ENCODE results near the gene PITPNC1. TPM values are rescaled to one million over a fixed set of nuclear protein-coding genes. Genes with fewer than 3 reads are reported as not detected.

Gene PITPNC1
- total RNA-seq, 1 experiment from 2014 or later, result 20.8 TPM

- POLR2A ChIA-PET, result interaction anchor here (0.5 to 0.6 kb wide), 3 partner anchors 15 to 342 kb away, joined by 3 to 6 read pairs (median 5); no protein-coding TSS in a partner anchor
- intact Hi-C loops (cut with micrococcal nuclease; ENCODE audit: unreplicated experiment), result no loop called here
These were observed 73.0 kb downstream of the PITPNC1 start for GRCh38 chr17:67449845-67450755.

More at GRCh38 chr17:67449845-67450755, 73.0 kb downstream of the PITPNC1 start:
- Histone ChIP-seq H3K27me3 (ENCODE audit: control insufficient read depth, insufficient read depth, low read length) (no peaks in the 10 kb centered on the region), H3K4me1 (ENCODE audit: control insufficient read depth, insufficient read depth, low read length) (no peaks in the 10 kb centered on the region), H3K27ac (ENCODE audit: low read length) (no peak overlapping the region), H3K4me3 (ENCODE audit: low read depth in 2 of 2, low read length in 2 of 2) (no peak overlapping the region), H3K36me3 (ENCODE audit: control insufficient read depth, insufficient read depth, low read length) (no peaks in the 10 kb centered on the region), H3K9me3 (ENCODE audit: control insufficient read depth, insufficient read depth, low read depth, low read length) (no peaks in the 10 kb centered on the region)
- CTCF ChIA-PET, result no interaction called here
- TSS peak; percentile 50 for BruUV-seq (replicated peaks)
- ATAC-seq, result no peak
- TF ChIP-seq CTCF (IDR thresholded peaks at IDR 0.05), result no peak
- no peak for TF ChIP-seq TCF7L2 (IDR thresholded peaks at IDR 0.05; ENCODE audit: low read depth, low read length)
- no peak for TF ChIP-seq POLR2AphosphoS5 (IDR thresholded peaks at IDR 0.05; ENCODE audit: low read depth, low read length)
- no peak for TF ChIP-seq REST (IDR thresholded peaks at IDR 0.05; ENCODE audit: insufficient read depth in 1 of 2, low read depth in 2 of 2, low read length in 1 of 2)
- TF ChIP-seq SIN3A (IDR thresholded peaks at IDR 0.05; ENCODE audit: borderline replicate concordance, insufficient read depth, low read depth, low read length), result no peak
- in situ Hi-C loops (cut with HindIII; ENCODE audit: low pct_unique_long_range_greater_than_20kb, low sequenced_read_pairs), result no loop called here
- DNase-seq (ENCODE audit: low read depth, low spot score), result no peak

All from Panc1 (cell line).